ENCODE measurements around the gene TM9SF1. TPM values are rescaled to one million over a fixed set of nuclear protein-coding genes. Genes with fewer than 3 reads are reported as not detected.
A peak's percentile ranks its signal among the peaks of the same experiment; 100 is the strongest.

TM9SF1 gene
- total RNA-seq, 1 donor from 2014 or later, result 30.5 TPM

GRCh38 chr14:24143511-24143910 lies 51.7 kb downstream of the TM9SF1 start:
- Mint-ChIP-seq H3K9me3 (no peaks in the 10 kb centered on the region), H3K27ac (peak overlapping the region; percentile 33), H3K27me3 (ENCODE audit: insufficient read depth, low read depth) (peaks cover 6% of the 10 kb centered on the region), H3K36me3 (peaks cover 19% of the 10 kb centered on the region), H3K4me3 (peak overlapping the region; percentile 27), H3K4me1 (peaks cover 37% of the 10 kb centered on the region)
- H3K9me3 ChIP-seq (ENCODE audit: low read depth), result no peaks in the 10 kb centered on the region
- no peaks in the 10 kb centered on the region for H3K36me3 ChIP-seq
- peaks cover 42% of the 10 kb centered on the region for H3K79me2 ChIP-seq (ENCODE audit: low read depth)
- peaks cover 32% of the 10 kb centered on the region for H4K20me1 ChIP-seq (ENCODE audit: low read depth)
- H3K27me3 ChIP-seq, result no peaks in the 10 kb centered on the region
- H3K27ac ChIP-seq, result no peak overlapping the region
- no peak overlapping the region for H3K4me2 ChIP-seq
- peaks cover 17% of the 10 kb centered on the region for H3K4me1 ChIP-seq
- peaks cover 42% of the 10 kb centered on the region for H3F3A ChIP-seq (ENCODE audit: low read depth)
- no peak overlapping the region for H2AFZ ChIP-seq (replicated peaks)
- H3K9ac ChIP-seq, result no peak overlapping the region
- no peak for DNase-seq (ENCODE audit: low spot score)
- TF ChIP-seq EZH2 (IDR thresholded peaks at IDR 0.05) (no peak), CTCF (IDR thresholded peaks at IDR 0.05) (no peak), EZH2phosphoT487 (IDR thresholded peaks at IDR 0.05) (no peak)
- no peak overlapping the region for H3K4me3 ChIP-seq

- Histone ChIP-seq H3K4me3 (peak within 1 kb of the TSS; percentile 96), H3K4me1 (peaks cover 17% of the 10 kb centered on the region), H3K27ac (peak within 1 kb of the TSS; percentile 89), H2AFZ (replicated peaks) (peak within 1 kb of the TSS; percentile 60), H3K27me3 (peaks cover 8% of the 10 kb centered on the region), H3K36me3 (no peaks in the 10 kb centered on the region), H3K79me2 (ENCODE audit: low read depth) (peaks cover 30% of the 10 kb centered on the region), H3F3A (ENCODE audit: low read depth) (peaks cover 58% of the 10 kb centered on the region), H4K20me1 (ENCODE audit: low read depth) (peaks cover 23% of the 10 kb centered on the region), H3K9ac (peak within 1 kb of the TSS; percentile 47), H3K4me2 (peak within 1 kb of the TSS; percentile 90), H3K9me3 (ENCODE audit: low read depth) (no peaks in the 10 kb centered on the region)
- TF ChIP-seq CTCF (IDR thresholded peaks at IDR 0.05) (peak; percentile 46), EZH2phosphoT487 (IDR thresholded peaks at IDR 0.05) (no peak)
- peak within 1 kb of the TSS; percentile 99 for H3K4me3 Mint-ChIP-seq
- peak; percentile 100 for DNase-seq (ENCODE audit: low spot score)
- no peaks in the 10 kb centered on the region for H3K9me3 Mint-ChIP-seq
- H3K36me3 Mint-ChIP-seq, result peaks cover 31% of the 10 kb centered on the region
- H3K4me1 Mint-ChIP-seq, result peaks cover 39% of the 10 kb centered on the region
- H3K27me3 Mint-ChIP-seq (ENCODE audit: insufficient read depth, low read depth), result peaks cover 8% of the 10 kb centered on the region
- peak within 1 kb of the TSS; percentile 76 for H3K27ac Mint-ChIP-seq
These were observed 54.0 kb downstream of the TM9SF1 start, which contains the start of gene EMC9 for GRCh38 chr14:24141097-24141880. EMC9 (minus strand) TSS chr14:24141591; CDS start chr14:24141304, 287 bp downstream.

DNA sequence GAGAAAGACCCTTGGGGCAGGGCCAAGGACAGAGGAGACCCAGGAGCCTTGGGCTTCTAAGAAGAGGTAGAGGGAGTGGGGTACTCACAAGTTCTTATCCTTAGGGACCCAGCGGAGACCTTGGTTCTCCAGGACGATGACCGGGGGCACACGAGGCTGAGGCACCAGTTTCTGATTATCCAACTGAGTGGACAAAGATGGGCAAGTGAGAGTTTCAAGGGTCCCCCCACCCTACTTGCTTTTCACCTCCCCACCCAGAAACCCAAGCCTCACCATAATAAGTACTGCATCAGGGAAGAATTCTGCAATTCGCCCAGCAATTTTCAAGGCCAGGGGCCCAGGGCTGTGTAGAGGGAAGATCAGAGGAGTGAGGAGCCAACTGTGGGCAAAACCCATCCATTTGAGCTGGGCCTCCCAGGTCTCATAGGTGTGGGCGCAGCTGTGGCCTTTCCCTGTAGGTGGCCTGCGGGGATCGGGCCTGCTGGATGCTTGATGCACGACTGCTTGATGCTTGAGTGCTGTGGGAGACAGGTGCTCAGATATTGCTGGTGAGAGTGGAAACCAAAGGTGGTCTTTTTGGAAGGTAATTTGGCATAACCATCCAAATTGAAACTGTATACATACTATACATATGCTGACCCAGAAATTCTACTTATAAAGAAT lies 55.8 kb downstream of the TM9SF1 start:
- Histone ChIP-seq H3K9ac (no peak overlapping the region), H3K9me3 (ENCODE audit: low read depth) (no peaks in the 10 kb centered on the region), H3K79me2 (ENCODE audit: low read depth) (peaks cover 20% of the 10 kb centered on the region), H3K4me1 (peaks cover 13% of the 10 kb centered on the region), H2AFZ (replicated peaks) (no peak overlapping the region), H3K4me3 (peak overlapping the region; percentile 96), H3K36me3 (no peaks in the 10 kb centered on the region), H3K27me3 (peaks cover 9% of the 10 kb centered on the region), H4K20me1 (ENCODE audit: low read depth) (peaks cover 23% of the 10 kb centered on the region), H3K4me2 (peak overlapping the region; percentile 90), H3K27ac (no peak overlapping the region), H3F3A (ENCODE audit: low read depth) (peaks cover 69% of the 10 kb centered on the region)
- Mint-ChIP-seq H3K27me3 (ENCODE audit: insufficient read depth, low read depth) (peaks cover 8% of the 10 kb centered on the region), H3K36me3 (peaks cover 29% of the 10 kb centered on the region), H3K4me1 (peaks cover 35% of the 10 kb centered on the region), H3K27ac (no peak overlapping the region), H3K4me3 (peak overlapping the region; percentile 99), H3K9me3 (no peaks in the 10 kb centered on the region)
- no peak for DNase-seq (ENCODE audit: low spot score)
- TF ChIP-seq CTCF (IDR thresholded peaks at IDR 0.05) (no peak), EZH2phosphoT487 (IDR thresholded peaks at IDR 0.05) (no peak), EZH2 (IDR thresholded peaks at IDR 0.05) (no peak)

Small RNA genes lying within 50 kb of the gene (microRNA-seq; reads per million reads assigned to microRNA genes)
- gene MIR7703, result not detected

Small RNA genes lying within 50 kb of the gene (small RNA-seq; reads per million reads assigned to genes)
- gene AL136295.4 (not detected), gene CHMP4A (not detected), gene IPO4 (not detected), gene IRF9 (not detected), gene MDP1 (not detected), gene RNA5SP383 (not detected)

Other genes with a start within 250 kb of the TM9SF1 start
- gene DHRS4, start 241.7 kb downstream of the TM9SF1 start, total RNA-seq (ENCODE audit: low replicate concordance), result 18.6 and 20.4 TPM in 2 replicates
- 3.6 and 7.4 TPM in 2 replicates for gene DHRS4L2, start 206.5 kb downstream of the TM9SF1 start, total RNA-seq (ENCODE audit: low replicate concordance)
- 0.77 and 1.4 TPM in 2 replicates for gene CARMIL3, start 143.4 kb downstream of the TM9SF1 start, total RNA-seq (ENCODE audit: low replicate concordance)
- not detected in 2 replicates for gene CPNE6, start 123.9 kb downstream of the TM9SF1 start, total RNA-seq (ENCODE audit: low replicate concordance)
- gene PCK2, start 101.1 kb downstream of the TM9SF1 start, total RNA-seq (ENCODE audit: low replicate concordance), result 11.1 and 26.6 TPM in 2 replicates
- 66.5 and 83.8 TPM in 2 replicates for gene DCAF11, start 80.7 kb downstream of the TM9SF1 start, total RNA-seq (ENCODE audit: low replicate concordance)
- 0.54 and 1.9 TPM in 2 replicates for gene NRL, start 80.5 kb downstream of the TM9SF1 start, total RNA-seq (ENCODE audit: low replicate concordance)
- 0.77 and 1.2 TPM in 2 replicates for gene FITM1, start 64.8 kb downstream of the TM9SF1 start, total RNA-seq (ENCODE audit: low replicate concordance)
- gene PSME1, start 59.2 kb downstream of the TM9SF1 start, total RNA-seq (ENCODE audit: low replicate concordance), result 32.7 and 37.5 TPM in 2 replicates
- gene EMC9, start 53.9 kb downstream of the TM9SF1 start, total RNA-seq (ENCODE audit: low replicate concordance), result 14.0 and 23.8 TPM in 2 replicates
- gene PSME2, start 48.8 kb downstream of the TM9SF1 start, total RNA-seq (ENCODE audit: low replicate concordance), result 43.5 and 53.5 TPM in 2 replicates
- 28.8 and 38.3 TPM in 2 replicates for gene RNF31, start 47.9 kb downstream of the TM9SF1 start, total RNA-seq (ENCODE audit: low replicate concordance)
- 6.9 and 9.7 TPM in 2 replicates for gene IRF9, start 34.2 kb downstream of the TM9SF1 start, total RNA-seq (ENCODE audit: low replicate concordance)
- 34.6 and 59.8 TPM in 2 replicates for gene REC8, start 23.4 kb downstream of the TM9SF1 start, total RNA-seq (ENCODE audit: low replicate concordance)
- 15.9 and 35.5 TPM in 2 replicates for gene IPO4, start 6.6 kb downstream of the TM9SF1 start, total RNA-seq (ENCODE audit: low replicate concordance)
- gene TSSK4, start 10.3 kb upstream of the TM9SF1 start, total RNA-seq (ENCODE audit: low replicate concordance), result not detected in 2 replicates
- gene CHMP4A, start 18.0 kb upstream of the TM9SF1 start, total RNA-seq (ENCODE audit: low replicate concordance), result 35.3 and 37.1 TPM in 2 replicates
- gene MDP1, start 20.6 kb upstream of the TM9SF1 start, total RNA-seq (ENCODE audit: low replicate concordance), result 18.3 and 20.1 TPM in 2 replicates
- 170 and 220 TPM in 2 replicates for gene NEDD8, start 36.9 kb upstream of the TM9SF1 start, total RNA-seq (ENCODE audit: low replicate concordance)
- 98.4 and 101 TPM in 2 replicates for gene GMPR2, start 37.5 kb upstream of the TM9SF1 start, total RNA-seq (ENCODE audit: low replicate concordance)
- gene TINF2, start 47.2 kb upstream of the TM9SF1 start, total RNA-seq (ENCODE audit: low replicate concordance), result 32.6 and 42.5 TPM in 2 replicates
- 2.6 and 4.9 TPM in 2 replicates for gene TGM1, start 67.7 kb upstream of the TM9SF1 start, total RNA-seq (ENCODE audit: low replicate concordance)
- gene RABGGTA, start 76.2 kb upstream of the TM9SF1 start, total RNA-seq (ENCODE audit: low replicate concordance), result 7.1 and 22.9 TPM in 2 replicates
- gene DHRS1, start 104.3 kb upstream of the TM9SF1 start, total RNA-seq (ENCODE audit: low replicate concordance), result 19.7 and 27.4 TPM in 2 replicates
- gene NOP9, start 104.4 kb upstream of the TM9SF1 start, total RNA-seq (ENCODE audit: low replicate concordance), result 14.8 and 24.7 TPM in 2 replicates
- 0.12 TPM in 1 of 2 replicates, not detected in the other for gene CIDEB, start 112.5 kb upstream of the TM9SF1 start, total RNA-seq (ENCODE audit: low replicate concordance)
- 1.8 and 9.0 TPM in 2 replicates for gene LTB4R2, start 114.7 kb upstream of the TM9SF1 start, total RNA-seq (ENCODE audit: low replicate concordance)
- 1.9 and 4.6 TPM in 2 replicates for gene LTB4R, start 116.1 kb upstream of the TM9SF1 start, total RNA-seq (ENCODE audit: low replicate concordance)
- not detected in 2 replicates for gene ADCY4, start 139.6 kb upstream of the TM9SF1 start, total RNA-seq (ENCODE audit: low replicate concordance)
- not detected in 2 replicates for gene RIPK3, start 144.6 kb upstream of the TM9SF1 start, total RNA-seq (ENCODE audit: low replicate concordance)
- gene NFATC4, start 172.7 kb upstream of the TM9SF1 start, total RNA-seq (ENCODE audit: low replicate concordance), result 38.2 and 95.3 TPM in 2 replicates
- 15.5 and 34.3 TPM in 2 replicates for gene NYNRIN, start 203.6 kb upstream of the TM9SF1 start, total RNA-seq (ENCODE audit: low replicate concordance)
- 0.25 TPM in 1 of 2 replicates, not detected in the other for gene CBLN3, start 234.2 kb upstream of the TM9SF1 start, total RNA-seq (ENCODE audit: low replicate concordance)
- 20.4 and 34.7 TPM in 2 replicates for gene KHNYN, start 234.5 kb upstream of the TM9SF1 start, total RNA-seq (ENCODE audit: low replicate concordance)
- gene SDR39U1, start 247.3 kb upstream of the TM9SF1 start, total RNA-seq (ENCODE audit: low replicate concordance), result 19.0 and 37.8 TPM in 2 replicates